Neural cell (in vitro differentiated cells): ENCODE measurements around the gene ELOB.

ENCODE experiments used
- CTCF ChIP-seq: fragments of 450-650 bp; IDR thresholded peaks from 2 replicates; pipeline ENCODE4 v1.5.1; 2014; ENCODE audit warnings: antibody characterized with exemption, mild to moderate bottlenecking, moderate library complexity; ENCODE audit not compliant: poor library complexity, severe bottlenecking
- MXI1 ChIP-seq: fragments of 450-650 bp; conservative IDR thresholded peaks from 2 replicates; pipeline ENCODE4 v1.6.1; 2014; ENCODE audit warnings: antibody characterized with exemption, mild to moderate bottlenecking; ENCODE audit not compliant: poor library complexity, severe bottlenecking

DNA sequence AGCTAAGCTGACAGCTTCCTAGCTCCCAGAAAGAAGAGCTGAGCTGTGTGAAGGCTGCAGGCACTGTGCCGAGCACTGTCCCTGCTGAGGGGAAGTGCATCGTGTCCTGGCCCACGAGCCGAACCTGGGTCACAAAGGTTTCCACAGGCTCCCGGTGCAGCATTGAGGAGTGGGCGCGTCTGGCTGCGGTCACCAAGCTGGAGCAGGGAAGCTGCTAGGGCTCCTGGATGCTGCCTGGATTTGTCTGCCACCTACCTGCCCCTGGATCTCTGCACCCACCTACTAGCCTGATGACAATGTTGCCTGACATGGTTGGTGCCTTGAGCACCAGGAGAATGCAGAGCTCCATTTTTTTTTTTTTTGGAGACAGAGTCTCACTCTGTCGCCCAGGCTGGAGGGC, 31.1 kb downstream of the ELOB start:
- TF ChIP-seq CTCF = no peak
- TF ChIP-seq MXI1 = no peak
